AG08396 (cell line): ENCODE data around the gene CCDC126.
"Not testable (repeated sequence)": the region's sequence is repeated elsewhere in the genome, so short reads cannot be mapped to it uniquely, and the experiment has no call there.

Experiments
- DNase-seq: peaks from one replicate; pipeline ENCODE4 v3.0.0; 2012; ENCODE audit warnings: low spot score, mixed read lengths

The CCDC126 gene

GRCh38 chr7:23628370-23628769 lies 31.2 kb downstream of the CCDC126 start:
- no peak for DNase-seq

- no peak for DNase-seq
Observed at GRCh38 chr7:23633417-23633816, 36.2 kb downstream of the CCDC126 start.

GRCh38 chr7:23645822-23646221 lies 48.6 kb downstream of the CCDC126 start:
- DNase-seq, result no peak

DNA sequence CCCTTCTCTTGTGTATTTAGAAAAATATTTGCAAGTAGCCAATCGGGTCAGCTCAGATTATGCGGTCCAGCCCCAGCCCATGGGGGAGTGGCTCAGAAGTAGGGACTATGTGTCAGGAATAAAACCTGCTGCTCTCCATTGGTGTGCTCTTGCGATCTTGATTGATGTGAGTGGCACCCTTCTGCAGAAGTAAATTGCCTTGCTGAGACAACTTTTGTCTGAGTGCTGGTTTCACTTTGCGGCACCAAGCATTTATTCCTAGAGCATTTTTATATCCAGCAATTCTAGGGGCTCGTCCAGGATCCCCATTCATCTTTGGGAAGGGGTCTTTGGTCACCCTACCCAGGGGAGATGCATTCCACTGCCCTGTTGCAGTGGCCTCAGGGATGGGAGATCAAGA lies 56.8 kb downstream of the CCDC126 start:
- no peak for DNase-seq

- DNase-seq, result peak; percentile 10
Observed at GRCh38 chr7:23654508-23654907, 57.3 kb downstream of the CCDC126 start.

GRCh38 chr7:23655433-23655832 lies 58.3 kb downstream of the CCDC126 start:
- DNase-seq, result no peak

- no peak for DNase-seq
Observed at GRCh38 chr7:23658831-23659427, 61.7 kb downstream of the CCDC126 start.

GRCh38 chr7:23661385-23661784 lies 64.2 kb downstream of the CCDC126 start:
- no peak for DNase-seq

DNA sequence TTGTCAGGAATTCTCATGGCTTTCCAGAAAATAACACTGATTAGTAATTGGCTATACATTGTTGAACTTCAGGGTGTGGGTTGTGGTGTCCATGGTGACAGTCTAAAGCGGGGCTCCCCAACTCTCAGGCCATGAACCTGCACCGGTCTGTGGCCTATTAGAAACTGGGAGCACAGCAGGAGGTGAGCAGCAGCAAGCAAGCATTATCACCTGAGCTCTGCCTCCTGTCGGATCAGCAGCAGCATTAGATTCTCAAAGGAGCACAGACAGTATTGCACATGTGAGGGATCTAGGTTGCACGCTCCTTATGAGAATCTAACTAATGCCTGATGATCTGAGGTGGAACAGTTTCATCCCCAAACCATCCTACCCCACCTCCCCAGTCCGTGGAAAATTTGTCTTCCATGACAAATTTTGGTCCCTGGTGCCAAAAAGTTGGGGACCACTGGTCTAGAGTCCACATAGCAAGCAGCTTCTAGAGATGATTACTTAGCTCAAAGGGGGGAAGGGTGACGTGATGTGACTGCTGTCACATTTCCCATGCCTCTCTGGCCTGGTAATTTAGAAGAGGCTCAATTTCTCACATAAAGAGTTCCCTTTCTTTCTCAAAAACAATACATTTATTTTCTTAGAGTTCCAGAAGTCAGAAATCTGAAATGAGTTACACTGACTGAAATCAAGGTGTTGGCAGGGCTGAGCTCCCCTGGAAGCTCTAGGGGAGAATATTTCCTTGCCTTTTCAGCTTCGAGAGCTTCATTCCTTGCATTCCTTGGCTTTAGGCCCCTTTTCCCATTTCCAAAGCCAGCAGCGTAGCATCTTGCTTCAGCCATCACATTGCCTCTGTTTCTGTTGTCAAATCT lies 65.2 kb downstream of the CCDC126 start:
- peak; percentile 13 for DNase-seq

- no peak for DNase-seq
Observed at GRCh38 chr7:23662984-23663313, 65.8 kb downstream of the CCDC126 start.

DNA sequence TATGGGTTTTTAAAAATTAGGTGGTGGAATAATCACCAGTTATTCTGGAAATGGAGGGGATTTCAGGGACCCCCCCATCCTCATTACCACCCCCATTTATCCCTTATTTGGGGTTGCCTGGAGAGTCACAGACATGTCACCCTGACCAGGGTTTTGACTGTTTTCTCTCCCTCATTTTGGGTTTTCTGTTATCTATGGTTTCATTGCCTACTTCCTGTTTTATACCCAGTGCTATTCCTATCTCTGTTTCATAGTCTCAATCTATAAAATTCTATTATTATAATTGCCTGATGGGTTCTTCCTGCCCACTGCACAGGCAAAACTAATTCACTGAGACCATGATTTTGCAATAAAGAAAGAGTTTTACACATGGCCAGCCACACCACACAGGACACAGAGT lies 66.9 kb downstream of the CCDC126 start:
- no peak for DNase-seq

- no peak for DNase-seq
Observed at GRCh38 chr7:23672033-23672432, 74.9 kb downstream of the CCDC126 start.

DNA sequence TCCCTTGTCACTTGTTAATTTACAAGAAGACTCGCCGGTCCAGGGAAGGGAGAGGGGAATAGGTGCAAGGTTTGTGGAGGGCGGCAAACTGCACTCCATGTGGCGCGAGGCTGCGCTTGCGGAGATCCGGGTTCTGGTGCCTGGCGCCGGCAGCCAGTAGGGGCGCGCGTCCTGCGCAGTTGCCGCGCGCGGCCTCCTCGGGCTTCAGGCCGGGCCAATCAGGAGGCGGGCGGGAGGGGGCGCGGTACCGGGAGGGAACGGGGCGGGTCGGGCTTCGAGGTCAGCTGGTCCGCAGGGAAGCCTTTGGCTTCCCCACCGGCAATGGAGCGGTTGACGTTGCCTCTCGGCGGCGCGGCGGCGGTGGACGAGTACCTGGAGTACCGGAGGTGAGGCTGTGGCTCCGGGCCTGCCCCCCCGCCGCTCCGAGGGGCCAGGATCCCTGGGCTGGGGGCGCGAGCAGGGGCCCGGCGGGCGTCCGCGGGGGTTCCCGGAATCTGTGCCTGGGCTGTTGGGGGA lies 82.8 kb downstream of the CCDC126 start, which contains the start of gene FAM221A:
Gene FAM221A (plus strand): TSS at position 302 of the 516 bp plus-strand sequence. CDS start 20 bp downstream, at position 322.
- peak; percentile 90 for DNase-seq

DNA sequence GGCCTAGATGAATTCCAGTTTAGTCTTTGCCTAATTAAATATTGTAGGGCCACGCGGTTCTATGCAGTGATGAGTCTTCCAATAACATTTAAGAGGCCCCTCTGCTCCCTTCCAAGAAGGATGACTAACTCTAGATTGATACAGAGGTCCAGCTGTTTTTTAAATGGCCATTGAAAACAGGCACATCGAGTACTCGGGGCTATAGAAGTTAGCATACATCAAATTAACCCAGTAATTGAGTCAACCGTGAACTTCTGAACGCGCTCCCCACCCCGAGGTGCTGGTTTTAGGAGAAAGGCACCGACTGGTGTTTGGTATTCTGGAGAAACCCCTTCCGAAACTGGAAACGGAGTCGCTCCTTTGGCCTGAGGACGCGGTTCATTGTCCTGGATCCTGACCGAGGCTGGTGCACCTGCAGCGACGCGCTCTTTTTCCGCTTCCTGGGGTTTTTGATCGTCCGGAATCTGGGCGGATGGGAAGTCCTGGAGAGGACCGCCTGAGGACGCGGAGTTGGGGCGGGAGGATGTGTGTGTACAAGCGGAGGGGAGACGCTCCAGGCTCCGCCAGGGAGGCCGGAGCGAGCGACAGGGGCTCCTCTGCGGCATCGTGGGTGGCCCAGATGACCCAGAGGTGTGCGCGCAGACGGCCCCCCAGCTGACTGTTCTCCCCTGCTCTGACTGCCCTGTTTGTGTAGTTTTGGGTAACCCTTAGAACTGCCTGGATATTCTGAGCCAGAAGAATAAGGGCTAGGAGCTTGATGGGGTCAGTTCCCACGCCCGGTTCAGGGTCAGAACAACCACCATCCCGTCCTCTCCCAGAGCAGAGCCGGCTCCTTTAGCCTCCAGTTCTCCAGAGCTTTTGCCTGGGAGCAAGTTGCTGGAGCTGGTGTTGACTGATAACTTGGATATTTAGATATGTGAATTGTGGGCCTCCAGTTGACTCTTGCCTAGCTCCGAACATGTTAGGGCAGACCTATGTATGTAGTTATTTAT lies 83.5 kb downstream of the CCDC126 start:
- peak; percentile 41 for DNase-seq

DNA sequence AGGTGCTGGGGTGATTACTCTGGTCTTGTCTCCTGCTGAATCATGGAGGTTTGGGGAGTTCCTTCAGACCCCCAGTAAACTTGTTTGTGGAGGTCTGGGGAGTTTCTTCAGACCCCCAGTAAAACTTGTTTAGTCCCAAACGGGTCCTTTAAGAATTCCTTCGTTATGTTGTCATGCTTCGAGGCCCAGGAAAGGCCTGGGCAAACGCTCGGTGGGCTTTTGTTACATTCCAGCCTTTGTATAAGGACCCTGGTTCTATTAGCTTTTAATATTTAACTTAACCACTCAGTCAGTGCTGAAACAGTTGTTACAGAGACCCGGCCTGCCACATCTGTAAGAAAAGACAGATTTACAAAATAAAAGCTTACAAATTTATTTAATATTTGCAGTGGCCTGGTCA lies 86.9 kb downstream of the CCDC126 start:
- DNase-seq, result not testable (repeated sequence)

GRCh38 chr7:23685731-23686130 lies 88.5 kb downstream of the CCDC126 start:
- DNase-seq, result peak; percentile 17

- DNase-seq, result peak; percentile 15
Observed at GRCh38 chr7:23687011-23687410, 89.8 kb downstream of the CCDC126 start.

DNA sequence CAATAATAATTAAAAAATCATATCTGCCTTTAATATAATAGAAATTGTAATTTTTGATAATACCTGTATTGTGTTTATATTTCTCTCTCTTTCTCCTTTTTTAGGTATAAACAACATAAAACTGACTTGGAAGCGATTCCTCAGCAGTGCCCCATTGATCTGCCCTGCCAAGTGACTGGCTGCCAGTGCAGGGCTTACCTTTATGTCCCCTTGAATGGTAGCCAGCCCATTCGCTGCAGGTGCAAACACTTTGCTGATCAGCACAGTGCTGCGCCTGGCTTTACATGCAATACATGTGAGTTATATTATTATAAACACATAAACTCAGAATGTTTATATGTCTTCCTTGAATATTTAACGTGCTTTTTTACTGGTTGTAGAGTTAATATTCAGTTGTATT lies 92.0 kb downstream of the CCDC126 start:
- DNase-seq, result no peak

DNA sequence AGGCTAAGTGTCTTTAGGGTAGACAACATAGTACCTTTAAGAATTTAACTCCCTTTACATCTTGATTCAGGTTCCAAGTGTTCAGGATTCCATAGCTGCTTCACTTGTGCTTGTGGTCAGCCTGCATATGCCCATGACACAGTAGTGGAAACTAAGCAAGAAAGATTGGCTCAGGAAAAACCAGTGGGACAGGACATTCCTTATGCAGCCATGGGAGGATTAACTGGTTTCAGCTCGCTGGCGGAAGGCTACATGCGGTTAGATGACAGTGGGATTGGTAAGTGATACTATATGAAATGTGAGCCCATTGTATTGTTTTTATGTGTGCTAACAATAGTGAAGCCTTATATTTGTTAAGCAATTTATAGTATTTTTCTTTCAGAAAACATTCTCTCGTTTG lies 94.1 kb downstream of the CCDC126 start:
- no peak for DNase-seq

- DNase-seq, result no peak
Observed at GRCh38 chr7:23693224-23693623, 96.0 kb downstream of the CCDC126 start.
